Natural killer cell (primary cell): ENCODE results near the gene MAB21L3. TPM values are rescaled to one million over a fixed set of nuclear protein-coding genes. Genes with fewer than 3 reads are reported as not detected.

ENCODE experiments used
- ATAC-seq, 3 donors: fragments of 150-1000 bp in 2 of 3; fragments of 200-7000 bp in 1 of 3; cut with Tn5 transposase; 1 replicate in 1 of 3; 2 replicates in 2 of 3; pipeline ENCODE4 v1.10.0; 2021; ENCODE audit warnings: mild to moderate bottlenecking in 2 of 3, moderate library complexity in 2 of 3
- DNase-seq, 2 donors: peaks; one replicate each; pipeline versions ENCODE4 v3.0.0 to v3.0.0-alpha.2; 2013 to 2021; ENCODE audit warnings: mixed read lengths in 1 of 2
- H3K27ac ChIP-seq: one replicate; pipeline ENCODE4 v1.5.1; 2013; ENCODE audit warnings: mild to moderate bottlenecking, low read length
- H3K27me3 ChIP-seq: one replicate; pipeline ENCODE4 v1.6.1; 2013; ENCODE audit warnings: low read length; ENCODE audit not compliant: control insufficient read depth, insufficient read depth
- H3K36me3 ChIP-seq: one replicate; pipeline ENCODE4 v1.6.1; 2013; ENCODE audit warnings: low read length; ENCODE audit not compliant: control insufficient read depth, insufficient read depth
- H3K4me1 ChIP-seq: one replicate; pipeline ENCODE4 v1.6.1; 2013; ENCODE audit warnings: low read length; ENCODE audit not compliant: control insufficient read depth, insufficient read depth
- H3K4me3 ChIP-seq: one replicate; pipeline ENCODE4 v1.5.1; 2013; ENCODE audit warnings: low read length
- H3K9me3 ChIP-seq: one replicate; pipeline ENCODE4 v1.6.1; 2013; ENCODE audit warnings: low read length; ENCODE audit not compliant: control insufficient read depth, insufficient read depth
- H3K27ac Mint-ChIP-seq, 2 donors: one replicate each; pipeline ENCODE4 v1.8.0; 2022; ENCODE audit warnings: mild to moderate bottlenecking in 2 of 2, mixed read lengths in 2 of 2, moderate library complexity in 1 of 2
- H3K27me3 Mint-ChIP-seq, 2 donors: one replicate each; pipeline ENCODE4 v1.8.0; 2022; ENCODE audit warnings: low read depth in 2 of 2, mixed read lengths in 2 of 2
- H3K36me3 Mint-ChIP-seq: one replicate; pipeline ENCODE4 v1.8.0; 2022; ENCODE audit warnings: mixed read lengths
- H3K4me1 Mint-ChIP-seq, 2 donors: one replicate each; pipeline ENCODE4 v1.8.0; 2022; ENCODE audit warnings: mixed read lengths in 2 of 2
- H3K4me3 Mint-ChIP-seq: one replicate; pipeline ENCODE4 v1.8.0; 2022; ENCODE audit warnings: mild to moderate bottlenecking, moderate library complexity, mixed read lengths
- H3K9me3 Mint-ChIP-seq, 2 donors: one replicate each; pipeline ENCODE4 v1.8.0; 2022; ENCODE audit warnings: mixed read lengths in 2 of 2
- WGBS: methylation state at CpG from one replicate; pipeline ENCODE4 v1.1.7; 2013; ENCODE audit warnings: missing lambda C conversion rate; ENCODE audit not compliant: insufficient coverage; 5-methylcytosine and 5-hydroxymethylcytosine counted together
- intact Hi-C: fragments of 100-400 bp; cut with micrococcal nuclease; formaldehyde crosslinking; loops from one replicate; pipeline ENCODE4 v1.14.2; 2022
- total RNA-seq, 4 donors: library from RNA; stranded (reverse); fragments of 120-200 nt in 1 of 4; gene quantifications; one replicate each; pipeline versions ENCODE4 v1.2.3 to v1.2.4, GENCODE V29; 2013 to 2022
- TF ChIP-seq, protein P1 (sequence below): fragments of 200-600 bp; IDR thresholded peaks from one replicate; pipeline ENCODE4 v1.8.0; 2022; ENCODE audit warnings: antibody characterized with exemption

MAB21L3 gene
- total RNA-seq, 3 donors from 2014 or later (not counting 1 experiment from before 2014, with no cell fraction given), result not detected

DNA sequence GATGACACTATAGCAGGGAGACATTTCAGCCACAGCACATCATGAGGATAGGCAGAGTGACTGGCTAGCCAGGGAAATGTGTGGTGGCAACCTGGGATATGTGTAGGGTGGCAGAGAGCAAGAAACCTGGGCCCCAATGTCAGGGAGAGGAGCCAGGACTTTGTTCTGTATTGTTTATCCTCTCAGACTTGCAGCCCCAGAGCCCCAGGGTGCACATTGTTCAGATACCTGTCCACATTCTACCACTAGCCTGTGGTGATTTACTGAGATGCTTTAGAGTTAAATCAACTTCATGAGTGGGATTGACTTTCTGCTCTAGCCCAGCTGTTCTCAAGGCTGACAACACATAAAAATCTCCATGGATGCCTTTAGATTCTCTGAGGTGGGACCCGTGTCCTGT is 61.5 kb downstream of the MAB21L3 start:
- ATAC-seq (no peak), DNase-seq (no peak)
- Histone ChIP-seq H3K9me3 (no peaks in the 10 kb centered on the region), H3K27ac (no peak overlapping the region), H3K36me3 (no peaks in the 10 kb centered on the region), H3K4me1 (peaks cover 12% of the 10 kb centered on the region), H3K4me3 (no peak overlapping the region), H3K27me3 (no peaks in the 10 kb centered on the region)
- intact Hi-C loops, result no loop called here
- TF ChIP-seq, protein P1, sequence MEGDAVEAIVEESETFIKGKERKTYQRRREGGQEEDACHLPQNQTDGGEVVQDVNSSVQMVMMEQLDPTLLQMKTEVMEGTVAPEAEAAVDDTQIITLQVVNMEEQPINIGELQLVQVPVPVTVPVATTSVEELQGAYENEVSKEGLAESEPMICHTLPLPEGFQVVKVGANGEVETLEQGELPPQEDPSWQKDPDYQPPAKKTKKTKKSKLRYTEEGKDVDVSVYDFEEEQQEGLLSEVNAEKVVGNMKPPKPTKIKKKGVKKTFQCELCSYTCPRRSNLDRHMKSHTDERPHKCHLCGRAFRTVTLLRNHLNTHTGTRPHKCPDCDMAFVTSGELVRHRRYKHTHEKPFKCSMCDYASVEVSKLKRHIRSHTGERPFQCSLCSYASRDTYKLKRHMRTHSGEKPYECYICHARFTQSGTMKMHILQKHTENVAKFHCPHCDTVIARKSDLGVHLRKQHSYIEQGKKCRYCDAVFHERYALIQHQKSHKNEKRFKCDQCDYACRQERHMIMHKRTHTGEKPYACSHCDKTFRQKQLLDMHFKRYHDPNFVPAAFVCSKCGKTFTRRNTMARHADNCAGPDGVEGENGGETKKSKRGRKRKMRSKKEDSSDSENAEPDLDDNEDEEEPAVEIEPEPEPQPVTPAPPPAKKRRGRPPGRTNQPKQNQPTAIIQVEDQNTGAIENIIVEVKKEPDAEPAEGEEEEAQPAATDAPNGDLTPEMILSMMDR, result no peak
- H3K4me3 Mint-ChIP-seq, result no peak overlapping the region
- WGBS, result 100% methylated on average over 1 of the region's 1 CpG
- no peaks in the 10 kb centered on the region for H3K27me3 Mint-ChIP-seq
- H3K27ac Mint-ChIP-seq, result no peak overlapping the region
- H3K4me1 Mint-ChIP-seq, result peaks cover 12 to 17% of the 10 kb centered on the region in 2 donors
- no peaks in the 10 kb centered on the region for H3K36me3 Mint-ChIP-seq
- no peaks in the 10 kb centered on the region for H3K9me3 Mint-ChIP-seq

DNA sequence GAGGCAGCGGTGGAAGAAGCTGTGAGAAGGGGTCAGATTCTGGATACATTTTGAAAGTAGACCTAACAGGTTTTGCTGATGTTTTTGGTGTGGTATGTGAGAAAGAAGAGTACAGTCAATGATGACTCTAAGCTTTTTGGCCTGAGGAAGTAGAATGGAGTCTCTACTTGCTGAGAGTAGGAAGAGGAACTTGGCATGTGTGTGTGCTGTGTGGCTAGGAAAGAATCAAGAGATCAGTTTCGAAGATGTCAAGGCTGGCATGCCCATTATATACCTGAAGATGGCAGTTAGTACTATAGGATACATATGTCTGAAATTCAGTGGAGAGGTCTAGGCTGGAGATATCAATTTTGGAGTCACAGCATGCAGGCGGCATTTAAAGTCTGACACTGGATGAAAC is 64.4 kb downstream of the MAB21L3 start:
- TF ChIP-seq, protein P1, result no peak
- ATAC-seq, result no peak
- no peak for DNase-seq
- no peak overlapping the region for H3K4me3 Mint-ChIP-seq
- H3K27ac Mint-ChIP-seq, result no peak overlapping the region
- no peak overlapping the region for H3K4me3 ChIP-seq
- H3K36me3 ChIP-seq, result no peaks in the 10 kb centered on the region
- no peaks in the 10 kb centered on the region for H3K9me3 Mint-ChIP-seq
- no peaks in the 10 kb centered on the region for H3K9me3 ChIP-seq
- intact Hi-C loops, result no loop called here
- no peak overlapping the region for H3K27ac ChIP-seq
- peaks cover 0 to 5% of the 10 kb centered on the region in 2 donors for H3K27me3 Mint-ChIP-seq
- no peaks in the 10 kb centered on the region for H3K27me3 ChIP-seq
- H3K36me3 Mint-ChIP-seq, result no peaks in the 10 kb centered on the region
- H3K4me1 Mint-ChIP-seq, result no peaks in the 10 kb centered on the region
- no peaks in the 10 kb centered on the region for H3K4me1 ChIP-seq
- 88% methylated on average over 3 of the region's 3 CpGs for WGBS

DNA sequence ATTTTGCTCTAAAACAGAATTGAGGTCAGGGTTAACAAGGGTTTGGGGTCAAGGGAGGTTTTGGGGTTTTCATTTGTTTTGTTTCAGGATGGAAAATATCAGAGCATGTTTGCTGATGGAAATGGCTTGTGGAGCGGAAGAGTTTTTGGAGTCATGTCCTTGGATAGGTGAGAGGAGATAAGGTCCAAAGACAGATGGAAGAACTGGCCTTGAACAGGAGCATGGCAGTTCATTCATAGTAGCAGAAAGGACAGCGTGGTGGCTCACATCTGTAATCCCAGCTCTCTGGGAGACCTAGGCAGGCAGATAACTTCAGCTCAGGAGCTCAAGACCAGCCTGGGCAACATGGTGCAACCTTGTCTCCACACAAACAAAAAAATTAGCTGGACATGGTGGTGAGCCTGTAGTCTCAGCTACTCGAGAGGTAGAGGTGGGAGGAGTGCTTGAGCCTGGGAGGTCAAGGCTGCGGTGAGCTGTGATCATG is 65.1 kb downstream of the MAB21L3 start:
- no peak overlapping the region for H3K27ac Mint-ChIP-seq
- peaks cover 1 to 5% of the 10 kb centered on the region in 2 donors for H3K27me3 Mint-ChIP-seq
- H3K4me1 Mint-ChIP-seq, result no peaks in the 10 kb centered on the region
- no peaks in the 10 kb centered on the region for H3K9me3 ChIP-seq
- H3K4me3 Mint-ChIP-seq, result no peak overlapping the region
- no peaks in the 10 kb centered on the region for H3K36me3 Mint-ChIP-seq
- ATAC-seq (no peak), DNase-seq (no peak)
- no peaks in the 10 kb centered on the region for H3K4me1 ChIP-seq
- H3K4me3 ChIP-seq, result no peak overlapping the region
- H3K27ac ChIP-seq, result no peak overlapping the region
- H3K27me3 ChIP-seq, result no peaks in the 10 kb centered on the region
- no peaks in the 10 kb centered on the region for H3K9me3 Mint-ChIP-seq
- H3K36me3 ChIP-seq, result no peaks in the 10 kb centered on the region
- intact Hi-C loops, result no loop called here
- 92% methylated on average over 4 of the region's 4 CpGs for WGBS
- TF ChIP-seq, protein P1, result no peak

DNA sequence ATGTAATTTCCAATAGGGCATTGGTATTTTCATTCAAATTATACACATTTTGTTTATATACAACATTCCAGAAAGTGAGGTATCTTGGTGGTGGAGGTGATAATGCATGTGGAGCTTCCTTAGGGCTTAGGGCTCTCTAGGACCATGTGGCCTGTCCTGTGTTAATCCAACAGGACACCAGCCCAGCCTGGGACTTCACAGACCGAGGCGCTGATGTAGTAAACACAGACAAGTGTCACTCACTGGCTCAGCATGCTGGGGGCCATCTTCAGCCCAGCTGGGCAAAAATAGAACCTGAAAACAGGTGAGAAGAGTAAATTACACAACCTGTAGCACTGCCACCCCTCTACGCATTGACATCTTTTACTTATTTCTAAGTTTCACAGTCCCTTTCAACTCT is 66.7 kb downstream of the MAB21L3 start:
- no peak for ATAC-seq
- Histone ChIP-seq H3K4me1 (no peaks in the 10 kb centered on the region), H3K4me3 (no peak overlapping the region), H3K27me3 (no peaks in the 10 kb centered on the region), H3K27ac (no peak overlapping the region), H3K36me3 (no peaks in the 10 kb centered on the region), H3K9me3 (no peaks in the 10 kb centered on the region)
- Mint-ChIP-seq H3K4me3 (no peak overlapping the region), H3K27ac (no peak overlapping the region), H3K36me3 (no peaks in the 10 kb centered on the region), H3K4me1 (no peaks in the 10 kb centered on the region), H3K27me3 (peaks cover 11 to 13% of the 10 kb centered on the region in 2 donors), H3K9me3 (no peaks in the 10 kb centered on the region)
- DNase-seq, result no peak
- TF ChIP-seq, protein P1, result no peak
- intact Hi-C loops, result no loop called here
- 93% methylated on average over 3 of the region's 3 CpGs for WGBS
